GM21723 (cell line): ENCODE data around the gene AP3B1.

Experiments used
- ATAC-seq: cut with Tn5 transposase; IDR thresholded peaks from one replicate; pipeline ENCODE4 v1.9.1; 2021; ENCODE audit warnings: mild to moderate bottlenecking, moderate library complexity; ENCODE audit not compliant: unreplicated experiment

AP3B1 gene

GRCh38 chr5:78289911-78290310 lies 4.6 kb downstream of the AP3B1 start:
- no peak for ATAC-seq

GRCh38 chr5:78288246-78288645 lies 6.3 kb downstream of the AP3B1 start:
- no peak for ATAC-seq

- no peak for ATAC-seq
Measured at GRCh38 chr5:78287833-78288232, 6.7 kb downstream of the AP3B1 start.

DNA sequence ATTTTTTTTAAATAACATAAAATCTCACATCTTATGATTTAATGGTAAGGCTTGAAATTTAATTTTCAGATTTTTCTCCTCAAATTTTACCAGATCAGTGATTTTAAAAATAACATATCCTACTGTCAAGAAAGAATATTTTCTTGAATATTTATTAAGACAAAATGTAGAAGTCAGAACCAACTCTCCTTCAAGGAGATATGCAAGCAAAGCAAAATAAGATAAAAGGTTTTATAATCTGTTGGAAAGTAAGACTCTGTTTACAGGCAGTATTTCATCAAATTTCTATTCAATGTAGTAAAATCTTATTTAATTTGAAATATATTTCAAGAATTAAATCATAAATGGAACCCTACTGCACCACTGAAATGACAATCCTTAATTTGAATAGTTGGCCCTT lies 7.3 kb downstream of the AP3B1 start:
- ATAC-seq: no peak

GRCh38 chr5:78286290-78286689 lies 8.2 kb downstream of the AP3B1 start:
- no peak for ATAC-seq

DNA sequence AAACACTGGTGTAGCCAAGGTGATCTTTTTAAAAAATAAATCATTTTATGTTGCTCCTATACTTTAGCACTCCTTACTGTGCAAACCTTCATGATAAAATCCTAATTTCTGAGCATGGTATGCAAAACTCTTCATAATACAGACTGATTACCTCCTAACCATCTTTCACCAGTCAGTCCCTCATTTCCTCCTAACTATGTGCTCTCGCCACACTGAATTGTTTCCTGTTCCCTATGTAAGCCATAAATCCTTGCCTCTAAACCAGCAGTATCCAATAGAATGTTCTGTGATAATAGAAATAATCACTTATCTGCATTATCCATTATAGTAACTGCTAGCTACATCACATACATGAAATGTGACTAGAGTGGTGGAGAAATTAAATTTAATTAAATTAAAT lies 10.7 kb downstream of the AP3B1 start:
- no peak for ATAC-seq

DNA sequence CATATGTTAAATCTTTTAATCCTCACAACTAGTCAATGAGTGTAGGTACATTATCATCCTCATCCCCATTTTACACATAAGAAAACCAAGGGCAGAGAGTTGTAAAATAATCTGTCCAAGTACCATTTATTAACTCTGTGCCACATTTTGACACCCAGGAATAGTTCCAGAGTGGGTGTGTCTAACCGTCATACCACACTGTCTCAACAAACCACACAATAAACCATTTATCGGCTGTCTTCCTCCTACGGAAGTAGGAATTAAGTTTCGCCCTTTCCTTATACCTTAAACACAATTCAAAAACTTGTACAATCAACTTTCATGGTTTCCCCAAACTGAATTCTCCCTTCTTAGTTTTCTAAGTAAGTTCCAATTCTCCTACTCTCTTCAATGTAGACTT lies 11.4 kb downstream of the AP3B1 start:
- no peak for ATAC-seq

GRCh38 chr5:78280261-78280660 lies 14.2 kb downstream of the AP3B1 start:
- ATAC-seq: no peak

GRCh38 chr5:78279194-78279593 lies 15.3 kb downstream of the AP3B1 start:
- no peak for ATAC-seq

- no peak for ATAC-seq
Measured at GRCh38 chr5:78277715-78278114, 16.8 kb downstream of the AP3B1 start.

DNA sequence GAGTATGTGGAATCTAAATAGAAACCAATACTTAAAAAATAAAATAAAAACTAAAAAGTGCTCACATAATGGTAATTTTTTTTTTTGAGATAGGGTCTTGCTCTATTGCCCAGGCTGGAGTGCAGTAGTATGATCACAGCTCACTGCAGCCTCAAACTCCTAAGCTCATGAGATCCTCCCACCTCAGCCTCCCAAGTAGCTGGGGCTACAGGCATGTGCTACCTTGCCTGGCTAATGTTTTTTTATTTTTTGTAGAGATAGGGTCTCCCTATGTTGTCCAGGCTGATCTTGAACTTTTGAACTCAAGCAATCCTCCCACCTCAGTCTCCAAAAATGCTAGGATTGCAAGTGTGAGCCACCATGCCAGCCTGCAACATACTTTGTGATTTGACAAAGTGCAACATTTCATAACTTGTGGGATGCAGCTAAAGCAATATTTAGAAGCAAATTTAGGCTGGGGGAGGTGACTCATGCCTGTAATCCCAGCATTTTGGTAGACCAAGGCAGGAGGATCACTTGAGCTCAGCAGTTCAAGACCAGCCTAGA lies 18.4 kb downstream of the AP3B1 start:
- no peak for ATAC-seq

DNA sequence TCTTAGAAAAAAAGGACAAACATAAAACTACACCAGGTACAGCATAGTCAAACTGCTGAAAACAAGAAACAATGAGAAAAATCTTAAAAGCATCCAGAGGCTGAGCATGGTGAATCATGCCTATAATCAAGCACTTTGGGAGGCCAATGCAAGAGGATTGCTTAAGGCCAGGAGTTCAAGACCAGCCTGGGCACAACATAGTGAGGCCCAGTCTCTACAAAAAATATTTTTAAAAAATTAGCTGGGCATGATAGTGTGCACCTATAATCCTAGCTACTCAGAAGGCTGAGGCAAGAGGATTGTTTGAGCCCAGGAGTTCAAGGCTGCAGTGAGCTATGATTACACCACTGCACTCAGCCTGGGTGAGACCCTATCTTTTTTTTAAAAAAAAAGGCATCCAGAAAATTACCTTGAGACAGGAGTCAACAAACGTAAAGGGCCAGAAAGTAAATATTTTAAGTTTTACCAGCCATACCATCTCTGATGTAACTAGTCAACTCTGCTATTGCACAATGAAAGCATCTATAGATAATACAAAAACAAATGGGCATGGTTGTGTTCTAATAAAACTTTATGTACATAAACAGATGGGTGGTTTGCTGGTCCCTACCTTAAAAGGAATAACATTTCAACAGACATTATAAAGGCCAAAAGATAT lies 19.8 kb downstream of the AP3B1 start:
- ATAC-seq: no peak

- ATAC-seq: no peak
Measured at GRCh38 chr5:78273436-78273835, 21.1 kb downstream of the AP3B1 start.

- ATAC-seq: no peak
Measured at GRCh38 chr5:78271766-78272165, 22.7 kb downstream of the AP3B1 start.

- no peak for ATAC-seq
Measured at GRCh38 chr5:78269088-78269703, 25.3 kb downstream of the AP3B1 start.

DNA sequence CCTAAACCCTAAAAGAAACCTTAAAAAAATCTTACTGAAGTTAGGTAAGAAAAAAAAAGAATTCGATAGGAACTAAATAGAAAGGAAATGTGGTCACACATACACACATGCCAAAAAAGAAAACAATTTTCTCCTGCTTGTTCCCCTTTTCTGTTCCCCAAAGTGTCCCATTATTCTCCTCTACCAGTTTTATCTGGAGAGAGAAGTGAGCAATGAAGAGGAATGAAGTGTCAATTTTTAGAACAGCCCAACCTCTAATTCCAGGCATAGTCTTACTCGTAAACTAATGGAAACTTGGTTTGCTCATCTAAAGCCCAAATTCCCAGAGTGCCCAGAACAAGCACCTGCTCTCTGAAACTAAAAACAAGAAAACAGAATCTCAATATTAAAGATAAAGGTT lies 26.1 kb downstream of the AP3B1 start:
- ATAC-seq: no peak

DNA sequence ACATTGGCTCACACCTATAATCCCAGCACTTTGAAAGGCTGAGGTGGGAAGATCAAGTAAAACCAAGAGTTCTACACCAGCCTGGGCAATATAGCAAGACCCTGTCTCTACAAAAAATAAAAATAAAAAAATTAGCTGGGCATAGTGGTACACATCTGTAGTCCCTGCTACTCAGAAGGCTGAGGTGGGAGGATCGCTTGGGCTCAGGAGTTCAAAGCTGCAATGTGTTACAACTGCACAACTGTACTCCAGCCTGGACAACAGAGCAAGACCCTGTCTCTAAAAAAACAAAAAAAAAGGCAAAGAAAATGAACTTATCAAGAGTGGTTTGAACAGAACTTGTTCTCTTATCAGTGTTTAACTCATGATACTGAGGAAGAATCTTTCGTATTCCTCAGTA lies 29.3 kb downstream of the AP3B1 start:
- no peak for ATAC-seq

GRCh38 chr5:78264600-78264999 lies 29.9 kb downstream of the AP3B1 start:
- ATAC-seq: no peak

- ATAC-seq: no peak
Measured at GRCh38 chr5:78260771-78261170, 33.7 kb downstream of the AP3B1 start.

GRCh38 chr5:78253201-78253600 lies 41.3 kb downstream of the AP3B1 start:
- no peak for ATAC-seq

DNA sequence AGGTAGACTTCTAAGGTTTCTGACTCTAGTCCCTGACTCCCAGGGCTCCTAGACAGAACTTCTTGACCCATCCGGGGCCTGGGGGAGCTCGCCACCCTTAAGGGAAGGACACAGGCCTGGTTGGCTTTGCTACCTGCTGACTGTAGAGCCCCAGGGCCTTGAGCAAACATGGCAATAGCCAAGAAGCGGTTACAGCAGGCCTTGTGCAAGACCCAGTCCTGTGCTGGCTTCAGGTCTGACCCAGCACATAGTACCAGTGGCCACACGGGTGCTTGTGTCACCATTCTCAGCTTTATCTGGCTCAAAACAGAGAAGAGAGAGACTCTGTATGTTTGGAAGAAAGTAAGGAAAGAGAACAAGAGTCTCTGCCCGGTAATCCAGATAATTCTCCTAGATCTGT lies 41.8 kb downstream of the AP3B1 start:
- ATAC-seq: no peak

DNA sequence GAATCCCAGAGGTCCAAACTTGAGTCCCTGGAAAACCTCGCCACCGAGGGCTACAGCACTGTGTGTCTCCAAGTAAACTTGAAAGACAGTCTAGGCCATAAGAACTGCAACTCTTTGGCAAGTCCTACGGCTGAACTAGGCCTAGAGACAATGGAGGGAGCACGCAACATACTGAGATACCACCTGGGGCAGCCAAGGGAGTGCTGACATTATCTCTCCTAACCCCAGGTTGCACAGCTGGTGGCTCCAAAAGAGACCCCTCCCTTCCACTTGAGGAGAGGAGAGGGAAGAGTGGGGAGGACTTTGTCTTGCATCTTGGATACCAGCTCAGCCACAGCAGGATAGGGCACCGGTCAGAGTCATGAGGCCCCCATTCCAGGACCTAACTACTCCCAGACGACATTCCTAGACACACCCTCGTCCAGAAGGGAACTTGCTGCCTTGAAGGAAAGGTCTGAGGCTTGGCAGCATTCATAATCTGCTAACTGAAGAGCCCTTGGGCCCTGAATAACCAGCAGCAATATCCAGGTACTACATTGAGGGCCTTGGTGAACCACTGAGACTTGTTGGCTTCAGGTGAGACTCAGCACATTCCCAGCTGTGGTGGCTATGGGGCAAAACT lies 42.7 kb downstream of the AP3B1 start:
- no peak for ATAC-seq
